ENCODE results near the gene MYOZ1. TPM values are rescaled to one million over a fixed set of nuclear protein-coding genes. Genes with fewer than 3 reads are reported as not detected.

Gene MYOZ1
- total RNA-seq, 4 donors from 2014 or later: 560 to 1,364 (median 992) TPM

DNA sequence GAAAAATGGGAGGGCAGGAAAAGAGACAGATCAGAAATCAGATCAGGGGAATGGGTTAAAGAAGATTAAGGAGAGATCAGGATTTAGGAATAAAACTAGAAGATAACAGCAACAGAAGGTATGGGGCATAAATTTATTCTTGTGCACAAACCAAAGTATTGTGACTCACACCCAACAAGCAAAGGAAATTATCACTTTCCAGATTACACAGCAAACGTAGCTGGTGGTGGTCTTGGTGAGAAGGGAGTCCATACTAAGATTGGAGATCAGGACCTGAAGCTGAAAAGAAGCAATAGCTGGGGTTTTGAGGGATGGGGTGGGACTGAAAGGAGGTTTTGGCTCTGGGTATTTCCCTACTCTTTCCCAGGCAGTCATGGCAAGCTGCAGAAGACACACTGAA is 3.5 kb upstream of the MYOZ1 start:
- peaks cover 77 to 81% of the 10 kb centered on the region in 2 donors for H3K4me1 ChIP-seq
- no peak for ATAC-seq
- H3K27ac ChIP-seq: peak overlapping the region; percentile 96 to 99 (median 98)
- H3K27me3 ChIP-seq: no peaks in the 10 kb centered on the region
- no peaks in the 10 kb centered on the region for H3K9me3 ChIP-seq
- TF ChIP-seq POLR2A (IDR thresholded peaks at IDR 0.05): no peak
- TF ChIP-seq, protein P1, sequence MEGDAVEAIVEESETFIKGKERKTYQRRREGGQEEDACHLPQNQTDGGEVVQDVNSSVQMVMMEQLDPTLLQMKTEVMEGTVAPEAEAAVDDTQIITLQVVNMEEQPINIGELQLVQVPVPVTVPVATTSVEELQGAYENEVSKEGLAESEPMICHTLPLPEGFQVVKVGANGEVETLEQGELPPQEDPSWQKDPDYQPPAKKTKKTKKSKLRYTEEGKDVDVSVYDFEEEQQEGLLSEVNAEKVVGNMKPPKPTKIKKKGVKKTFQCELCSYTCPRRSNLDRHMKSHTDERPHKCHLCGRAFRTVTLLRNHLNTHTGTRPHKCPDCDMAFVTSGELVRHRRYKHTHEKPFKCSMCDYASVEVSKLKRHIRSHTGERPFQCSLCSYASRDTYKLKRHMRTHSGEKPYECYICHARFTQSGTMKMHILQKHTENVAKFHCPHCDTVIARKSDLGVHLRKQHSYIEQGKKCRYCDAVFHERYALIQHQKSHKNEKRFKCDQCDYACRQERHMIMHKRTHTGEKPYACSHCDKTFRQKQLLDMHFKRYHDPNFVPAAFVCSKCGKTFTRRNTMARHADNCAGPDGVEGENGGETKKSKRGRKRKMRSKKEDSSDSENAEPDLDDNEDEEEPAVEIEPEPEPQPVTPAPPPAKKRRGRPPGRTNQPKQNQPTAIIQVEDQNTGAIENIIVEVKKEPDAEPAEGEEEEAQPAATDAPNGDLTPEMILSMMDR (IDR thresholded peaks at IDR 0.05 in 4 of 5, conservative IDR thresholded peaks at IDR 0.05 in 1 of 5): no peak
- in situ Hi-C loops (cut with MboI; ENCODE audit: low sequenced_read_pairs in 4 of 4) (loop anchor here (5.0 to 25.0 kb wide), 4 partner anchors 70 to 382 kb away; partner anchors contain the start of gene MRPS16 (in 1 of the 4)), intact Hi-C loops (cut with DNase I; ENCODE audit: low total_unique reads) (loop anchor here (1.0 to 10.0 kb wide), 3 partner anchors 115 to 380 kb away; partner anchors contain the start of gene ANXA7)
- peak in 1 of 2 donors; percentile 18 for DNase-seq
- no peak overlapping the region for H3K4me3 ChIP-seq
- no peaks in the 10 kb centered on the region for H3K36me3 ChIP-seq

DNA sequence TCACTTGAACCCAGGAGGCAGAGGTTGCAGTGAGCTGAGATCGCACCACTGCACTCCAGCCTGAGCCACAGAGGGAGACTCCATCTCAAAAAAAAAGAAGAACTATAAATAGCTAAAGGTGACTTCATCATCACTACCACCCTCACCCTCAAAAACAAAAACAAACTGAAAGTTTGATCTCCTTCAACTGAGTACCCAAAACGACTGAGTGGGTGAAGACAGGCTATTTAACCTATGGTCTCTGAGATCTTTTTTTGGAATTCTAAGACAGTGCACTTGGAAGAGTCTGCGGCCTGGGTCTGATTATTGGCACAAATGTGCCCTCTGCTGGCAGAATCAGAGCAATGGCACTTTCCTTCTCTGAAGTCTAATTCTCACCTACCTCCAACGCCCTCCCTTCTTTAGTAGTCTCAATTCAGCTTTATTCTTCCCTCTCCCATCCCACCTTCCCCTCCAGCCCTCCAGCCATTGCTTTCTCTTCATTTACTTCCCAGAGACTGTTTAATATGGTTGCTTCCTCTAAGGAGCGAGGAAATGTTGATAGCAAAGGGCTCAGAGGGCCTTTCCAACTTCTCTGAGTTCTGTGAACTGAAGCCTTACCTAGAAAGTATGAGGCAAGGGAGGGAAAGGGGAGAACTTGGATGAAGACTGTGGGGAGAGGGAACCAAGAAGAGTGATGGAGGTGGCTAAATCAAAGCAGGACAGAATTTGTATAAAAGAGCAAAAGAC is 2.9 kb upstream of the MYOZ1 start:
- Histone ChIP-seq H3K4me1 (peaks cover 77 to 81% of the 10 kb centered on the region in 2 donors), H3K36me3 (no peaks in the 10 kb centered on the region), H3K9me3 (no peaks in the 10 kb centered on the region), H3K27me3 (no peaks in the 10 kb centered on the region), H3K4me3 (peak overlapping the region in 1 of 4 donors; percentile 18), H3K27ac (peak overlapping the region; percentile 96 to 99 (median 98))
- in situ Hi-C loops (cut with MboI; ENCODE audit: low sequenced_read_pairs in 4 of 4) (loop anchor here (5.0 to 25.0 kb wide), 4 partner anchors 69 to 382 kb away; partner anchors contain the start of gene MRPS16 (in 1 of the 4)), intact Hi-C loops (cut with DNase I; ENCODE audit: low total_unique reads) (loop anchor here (1.0 to 10.0 kb wide), 3 partner anchors 115 to 379 kb away; partner anchors contain the start of gene ANXA7)
- DNase-seq: peak in 1 of 2 donors; percentile 9
- TF ChIP-seq, protein P1 (IDR thresholded peaks at IDR 0.05 in 4 of 5, conservative IDR thresholded peaks at IDR 0.05 in 1 of 5): peak; percentile 88 to 96 (median 90)
- TF ChIP-seq POLR2A (IDR thresholded peaks at IDR 0.05): no peak
- peak; percentile 31 to 32 for ATAC-seq

DNA sequence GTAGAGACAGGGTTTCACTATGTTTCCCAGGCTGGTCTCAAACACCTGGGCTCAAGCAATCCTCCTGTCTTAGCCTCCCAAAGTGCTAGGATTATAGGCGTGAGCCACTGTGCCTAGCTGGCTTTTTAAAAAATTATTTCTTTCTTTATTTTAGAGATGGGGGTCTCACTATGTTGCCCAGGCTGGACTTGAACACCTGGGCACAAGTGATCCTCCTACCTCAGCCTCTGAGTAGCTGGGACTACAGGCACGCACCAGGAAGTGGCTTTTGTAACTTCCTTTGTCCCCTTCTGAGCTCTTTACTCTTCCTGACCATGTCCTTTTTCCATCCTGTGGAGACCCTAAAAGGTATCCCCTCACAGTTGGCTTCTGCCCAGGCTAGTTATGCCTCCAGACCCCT is 2.1 kb upstream of the MYOZ1 start:
- Histone ChIP-seq H3K27me3 (no peaks in the 10 kb centered on the region), H3K4me3 (no peak overlapping the region), H3K9me3 (no peaks in the 10 kb centered on the region), H3K36me3 (no peaks in the 10 kb centered on the region), H3K27ac (peak overlapping the region; percentile 96 to 99 (median 98)), H3K4me1 (peaks cover 77 to 82% of the 10 kb centered on the region in 2 donors)
- no peak for ATAC-seq
- in situ Hi-C loops (cut with MboI; ENCODE audit: low sequenced_read_pairs in 4 of 4): loop anchor here (5.0 to 25.0 kb wide), 4 partner anchors 69 to 381 kb away; partner anchors contain the start of gene MRPS16 (in 1 of the 4)
- intact Hi-C loops (cut with DNase I; ENCODE audit: low total_unique reads): loop anchor here (2.0 to 10.0 kb wide), 3 partner anchors 67 to 379 kb away; partner anchors contain the start of gene ANXA7
- TF ChIP-seq, protein P1 (IDR thresholded peaks at IDR 0.05 in 4 of 5, conservative IDR thresholded peaks at IDR 0.05 in 1 of 5): no peak
- TF ChIP-seq POLR2A (IDR thresholded peaks at IDR 0.05): no peak
- no peak for DNase-seq

DNA sequence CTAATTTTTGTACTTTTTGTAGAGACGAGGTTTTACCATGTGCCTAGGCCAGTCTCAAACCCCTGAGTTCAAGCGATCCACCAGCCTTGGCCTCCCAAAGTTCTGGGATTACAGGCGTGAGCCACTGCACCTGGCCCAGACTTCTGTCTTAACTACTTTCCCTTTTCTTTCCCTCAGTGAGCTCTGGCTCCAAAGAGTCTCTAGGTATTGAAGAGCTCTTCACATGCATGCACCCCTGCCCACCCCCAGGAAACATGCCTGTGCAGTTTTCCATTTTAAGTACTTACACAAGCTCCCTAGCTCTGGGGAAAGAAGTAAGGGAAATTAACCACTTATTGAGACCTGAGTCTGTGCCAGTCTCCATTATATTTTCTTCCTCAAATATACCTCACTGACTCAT is 2.0 kb downstream of the MYOZ1 start:
- Histone ChIP-seq H3K36me3 (peaks cover 0 to 12% of the 10 kb centered on the region in 2 donors), H3K27ac (peak overlapping the region; percentile 96 to 99 (median 98)), H3K9me3 (no peaks in the 10 kb centered on the region), H3K4me1 (peaks cover 80 to 81% of the 10 kb centered on the region in 2 donors), H3K27me3 (no peaks in the 10 kb centered on the region), H3K4me3 (peak overlapping the region; percentile 54 to 68 (median 62))
- in situ Hi-C loops (cut with MboI; ENCODE audit: low sequenced_read_pairs in 4 of 4): loop anchor here in 1 of 4 donors (10.0 to 25.0 kb wide), 2 partner anchors 64 to 377 kb away; partner anchors contain the start of gene MRPS16
- no peak for DNase-seq
- intact Hi-C loops (cut with DNase I; ENCODE audit: low total_unique reads): no loop called here
- TF ChIP-seq, protein P1 (IDR thresholded peaks at IDR 0.05 in 4 of 5, conservative IDR thresholded peaks at IDR 0.05 in 1 of 5): no peak
- TF ChIP-seq POLR2A (IDR thresholded peaks at IDR 0.05): no peak
- ATAC-seq: no peak
